HepG2 (cell line): ENCODE results near the gene SP8. TPM values are rescaled to one million over a fixed set of nuclear protein-coding genes. Genes with fewer than 3 reads are reported as not detected.

Source experiments
- ARID5B ChIP-seq: IDR thresholded peaks from 2 replicates; pipeline ENCODE4 v1.4.0; 2020; ENCODE audit warnings: mild to moderate bottlenecking, missing genetic modification reagents
- CREM ChIP-seq, 2 experiments: sonication (generic) in 1 of 2; formaldehyde crosslinking in 1 of 2; IDR thresholded peaks; 2 replicates each; pipeline versions ENCODE4 v1.4.0 to v1.6.1; 2016 to 2020; ENCODE audit warnings: antibody characterized with exemption in 1 of 2, mild to moderate bottlenecking in 1 of 2, missing genetic modification reagents in 1 of 2
- FOSL1 ChIP-seq: sonication (generic); formaldehyde crosslinking; IDR thresholded peaks from 2 replicates; pipeline ENCODE4 v1.9.0; 2021; ENCODE audit warnings: missing genetic modification reagents, borderline replicate concordance
- FOXK2 ChIP-seq: fragments of 450-650 bp; IDR thresholded peaks from 2 replicates; pipeline ENCODE4 v1.6.1; 2016
- IRX3 ChIP-seq: sonication (generic); formaldehyde crosslinking; IDR thresholded peaks from 2 replicates; pipeline ENCODE4 v1.8.1; 2023; ENCODE audit warnings: mild to moderate bottlenecking, low read depth, missing genetic modification reagents, borderline replicate concordance
- JUN ChIP-seq: sonication (generic); formaldehyde crosslinking; IDR thresholded peaks from 2 replicates; pipeline ENCODE4 v1.4.0; 2020; ENCODE audit warnings: mild to moderate bottlenecking, missing genetic modification reagents
- KLF15 ChIP-seq: sonication (generic); formaldehyde crosslinking; IDR thresholded peaks from 2 replicates; pipeline ENCODE4 v1.8.1; 2023; ENCODE audit warnings: borderline replicate concordance, mild to moderate bottlenecking, inconsistent platforms, missing genetic modification reagents, mixed read lengths
- MBD4 ChIP-seq: IDR thresholded peaks from 2 replicates; pipeline ENCODE4 v1.6.1; 2012; ENCODE audit warnings: low read length, inconsistent platforms, borderline replicate concordance
- MEF2D ChIP-seq: sonication (generic); formaldehyde crosslinking; IDR thresholded peaks from 2 replicates; pipeline ENCODE4 v1.5.1; 2020; ENCODE audit warnings: mild to moderate bottlenecking, missing genetic modification reagents
- NFRKB ChIP-seq: fragments of 450-650 bp; IDR thresholded peaks from 2 replicates; pipeline ENCODE4 v1.6.1; 2017
- PATZ1 ChIP-seq: sonication (generic); formaldehyde crosslinking; IDR thresholded peaks from 2 replicates; pipeline ENCODE4 v1.4.0; 2020; ENCODE audit warnings: missing genetic modification reagents
- RCOR2 ChIP-seq: IDR thresholded peaks from 2 replicates; pipeline ENCODE4 v1.6.1; 2016; ENCODE audit warnings: missing biosample characterization, missing genetic modification reagents
- RNF219 ChIP-seq: sonication (generic); formaldehyde crosslinking; IDR thresholded peaks from 2 replicates; pipeline ENCODE4 v1.5.0; 2020; ENCODE audit warnings: mild to moderate bottlenecking, missing genetic modification reagents
- RXRA ChIP-seq: sonication (generic); formaldehyde crosslinking; IDR thresholded peaks from 2 replicates; pipeline ENCODE4 v1.5.1; 2020; ENCODE audit warnings: missing genetic modification reagents
- SALL2 ChIP-seq: sonication (generic); formaldehyde crosslinking; IDR thresholded peaks from 2 replicates; pipeline ENCODE4 v1.8.1; 2023; ENCODE audit warnings: mild to moderate bottlenecking, missing genetic modification reagents, inconsistent platforms
- U2AF2 ChIP-seq: fragments of 200-400 bp; formaldehyde crosslinking; IDR thresholded peaks from 2 replicates; pipeline ENCODE4 v1.6.1; 2017; ENCODE audit warnings: low read depth, mild to moderate bottlenecking, low read length
- ZBTB2 ChIP-seq: sonication (generic); formaldehyde crosslinking; IDR thresholded peaks from 2 replicates; pipeline ENCODE4 v1.8.0; 2022; ENCODE audit warnings: low read depth, missing genetic modification reagents
- ZFP36L1 ChIP-seq: sonication (generic); formaldehyde crosslinking; IDR thresholded peaks from 2 replicates; pipeline ENCODE4 v1.8.0; 2022; ENCODE audit warnings: mild to moderate bottlenecking, missing genetic modification reagents, moderate library complexity
- ZFP41 ChIP-seq: sonication (generic); formaldehyde crosslinking; IDR thresholded peaks from 2 replicates; pipeline ENCODE4 v1.4.0; 2020; ENCODE audit warnings: mild to moderate bottlenecking, missing genetic modification reagents, borderline replicate concordance
- ZKSCAN1 ChIP-seq: fragments of 150-350 bp; IDR thresholded peaks from 2 replicates; pipeline ENCODE4 v1.6.1; 2014; ENCODE audit warnings: low read length
- ZNF224 ChIP-seq: sonication (generic); formaldehyde crosslinking; IDR thresholded peaks from 2 replicates; pipeline ENCODE4 v1.5.0; 2020; ENCODE audit warnings: mild to moderate bottlenecking, missing genetic modification reagents
- ZNF703 ChIP-seq: sonication (generic); formaldehyde crosslinking; IDR thresholded peaks from 2 replicates; pipeline ENCODE4 v1.5.1; 2020; ENCODE audit warnings: missing genetic modification reagents, mild to moderate bottlenecking, moderate library complexity, borderline replicate concordance
- polyA plus RNA-seq, 8 experiments: library from polyadenylated mRNA; depleted of rRNA in 3 of 8; stranded (reverse) in 7 of 8; unstranded in 1 of 8; fragments of >200 nt; fragmentation: Illumina TruSeq in 4 of 8; extraction: Trizol in 4 of 8; gene quantifications; 2 replicates each; pipeline versions ENCODE4 v1.2.1 to v1.2.3, GENCODE V29; 2011 to 2016; ENCODE audit warnings: low read depth in 4 of 8, missing spikeins in 1 of 8, mixed read lengths in 1 of 8; ENCODE audit not compliant: insufficient read depth in 1 of 8
- total RNA-seq, 5 experiments: library from RNA; depleted of rRNA; stranded (reverse); fragments of >200 nt; fragmentation: Illumina TruSeq; extraction: Trizol; gene quantifications; 2 replicates each; pipeline ENCODE4 v1.2.3, GENCODE V29; 2016; ENCODE audit warnings: low read depth in 1 of 5

The SP8 gene
- total and polyA plus RNA-seq, 2 of the 13 experiments (the other 11 are each of a cell fraction or from before 2014, with no cell fraction given): not detected

GRCh38 chr7:20737840-20738448 is 48.7 kb downstream of the SP8 start (continued):
- TF ChIP-seq JUN (CRISPR knock-in tag) (no peak), ARID5B (CRISPR knock-in tag) (peak; percentile 92), ZFP41 (CRISPR knock-in tag) (no peak), MEF2D (CRISPR knock-in tag) (no peak), FOXK2 (no peak), PATZ1 (CRISPR knock-in tag) (peak; percentile 22; the same call in 1 of the 2 replicates), IRX3 (CRISPR knock-in tag) (no peak), ZNF224 (CRISPR knock-in tag) (no peak), KLF15 (no peak), ZBTB2 (CRISPR knock-in tag) (no peak), RXRA (no peak), FOSL1 (CRISPR knock-in tag) (no peak), SALL2 (CRISPR knock-in tag) (no peak), RCOR2 (CRISPR knock-in tag) (0 out of 2 replicates have a peak, but pooled peaks have one; percentile 42), ZFP36L1 (no peak), ZKSCAN1 (no peak), CREM (IDR thresholded peaks at IDR 0.05) (peak; percentile 41; the same call in 1 of the 2 replicates), CREM (CRISPR knock-in tag; IDR thresholded peaks at IDR 0.05) (no peak), NFRKB (no peak), RNF219 (CRISPR knock-in tag) (no peak), U2AF2 (no peak), MBD4 (no peak), ZNF703 (CRISPR knock-in tag) (no peak)
